ENCODE measurements around the gene ZBTB20. TPM values are rescaled to one million over a fixed set of nuclear protein-coding genes. Genes with fewer than 3 reads are reported as not detected.

ZBTB20 gene
- total and polyA plus RNA-seq, 7 donors, result under 0.01 to 113 (median 58.6) TPM

DNA sequence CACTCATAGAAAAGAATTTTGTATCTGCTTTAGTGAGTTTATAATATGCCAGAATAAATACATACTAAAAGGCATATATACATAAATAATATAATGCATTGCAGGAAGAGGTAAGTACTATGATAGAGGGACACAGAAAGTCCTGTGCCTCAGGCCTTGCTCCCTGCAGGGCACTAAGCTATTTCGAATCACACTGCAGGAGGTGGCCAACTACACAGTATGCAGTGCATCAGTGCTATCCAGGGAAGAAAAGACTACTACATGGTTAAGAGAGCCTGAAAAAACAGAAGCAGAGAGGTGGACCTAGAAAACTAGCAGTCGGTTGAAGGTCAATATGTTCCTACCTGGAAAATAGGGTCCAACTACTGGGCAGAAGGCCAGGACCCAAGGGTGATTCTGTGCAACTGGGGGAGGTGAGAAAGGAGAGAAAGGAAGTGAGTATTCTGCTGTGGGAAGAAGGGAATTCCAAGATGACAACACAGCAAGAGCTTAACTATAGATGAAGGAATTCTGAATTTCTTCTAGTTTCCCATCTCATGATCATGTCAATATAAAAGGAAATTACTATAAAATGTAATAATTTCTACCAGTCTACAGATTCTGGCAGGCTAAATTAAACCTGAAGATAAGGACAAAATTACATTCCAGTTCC, 218.0 kb downstream of the ZBTB20 start:
- intact Hi-C loops (cut with DNase I), result no loop called here
- TF ChIP-seq, protein P1, sequence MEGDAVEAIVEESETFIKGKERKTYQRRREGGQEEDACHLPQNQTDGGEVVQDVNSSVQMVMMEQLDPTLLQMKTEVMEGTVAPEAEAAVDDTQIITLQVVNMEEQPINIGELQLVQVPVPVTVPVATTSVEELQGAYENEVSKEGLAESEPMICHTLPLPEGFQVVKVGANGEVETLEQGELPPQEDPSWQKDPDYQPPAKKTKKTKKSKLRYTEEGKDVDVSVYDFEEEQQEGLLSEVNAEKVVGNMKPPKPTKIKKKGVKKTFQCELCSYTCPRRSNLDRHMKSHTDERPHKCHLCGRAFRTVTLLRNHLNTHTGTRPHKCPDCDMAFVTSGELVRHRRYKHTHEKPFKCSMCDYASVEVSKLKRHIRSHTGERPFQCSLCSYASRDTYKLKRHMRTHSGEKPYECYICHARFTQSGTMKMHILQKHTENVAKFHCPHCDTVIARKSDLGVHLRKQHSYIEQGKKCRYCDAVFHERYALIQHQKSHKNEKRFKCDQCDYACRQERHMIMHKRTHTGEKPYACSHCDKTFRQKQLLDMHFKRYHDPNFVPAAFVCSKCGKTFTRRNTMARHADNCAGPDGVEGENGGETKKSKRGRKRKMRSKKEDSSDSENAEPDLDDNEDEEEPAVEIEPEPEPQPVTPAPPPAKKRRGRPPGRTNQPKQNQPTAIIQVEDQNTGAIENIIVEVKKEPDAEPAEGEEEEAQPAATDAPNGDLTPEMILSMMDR (IDR thresholded peaks at IDR 0.05), result no peak
- no peak for TF ChIP-seq EP300 (IDR thresholded peaks at IDR 0.05)
- no peaks in the 10 kb centered on the region for H3K36me3 ChIP-seq
- no peaks in the 10 kb centered on the region for H3K4me1 ChIP-seq
- WGBS, 2 donors, result 94 to 95% methylated on average over 2 of the region's 2 CpGs
- no peak for DNase-seq
- no peaks in the 10 kb centered on the region for H3K9me3 ChIP-seq
- no peak overlapping the region for H3K27ac ChIP-seq
- H3K4me3 ChIP-seq, result no peak overlapping the region
- H3K27me3 ChIP-seq, result no peaks in the 10 kb centered on the region

DNA sequence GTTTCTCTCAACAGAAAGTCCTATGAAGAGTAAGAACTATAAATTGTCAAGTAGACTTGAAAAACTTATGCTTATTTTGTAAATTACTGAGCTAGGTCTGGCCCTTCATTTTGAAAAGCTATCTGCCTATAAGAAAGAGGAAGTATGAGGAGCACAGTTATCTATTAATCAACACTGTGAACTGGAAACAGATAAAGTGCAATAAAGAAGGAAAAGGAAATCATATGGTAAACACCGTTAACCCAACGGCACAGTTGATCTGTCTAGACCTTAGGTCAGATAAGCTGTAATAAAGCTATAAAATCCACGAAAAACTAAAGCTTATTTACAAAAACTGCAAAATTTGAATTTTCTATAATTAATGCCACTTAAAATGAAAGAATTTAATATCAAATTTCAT, 242.5 kb downstream of the ZBTB20 start:
- no peak for DNase-seq
- H3K9me3 ChIP-seq, result no peaks in the 10 kb centered on the region
- H3K36me3 ChIP-seq, result no peaks in the 10 kb centered on the region
- no peaks in the 10 kb centered on the region for H3K27me3 ChIP-seq
- intact Hi-C loops (cut with DNase I), result no loop called here
- H3K27ac ChIP-seq, result peak overlapping the region in 1 of 4 donors; percentile 78
- 18 to 40% methylated on average over 3 of the region's 3 CpGs for WGBS, 2 donors
- H3K4me3 ChIP-seq, result no peak overlapping the region
- TF ChIP-seq POLR2A (IDR thresholded peaks at IDR 0.05), result no peak
- no peak for TF ChIP-seq POLR2AphosphoS5 (IDR thresholded peaks at IDR 0.05)
- TF ChIP-seq, protein P1 (IDR thresholded peaks at IDR 0.05), result no peak
- TF ChIP-seq EP300 (IDR thresholded peaks at IDR 0.05), result no peak
- peaks cover 0 to 37% (median 21%) of the 10 kb centered on the region in 4 donors for H3K4me1 ChIP-seq

DNA sequence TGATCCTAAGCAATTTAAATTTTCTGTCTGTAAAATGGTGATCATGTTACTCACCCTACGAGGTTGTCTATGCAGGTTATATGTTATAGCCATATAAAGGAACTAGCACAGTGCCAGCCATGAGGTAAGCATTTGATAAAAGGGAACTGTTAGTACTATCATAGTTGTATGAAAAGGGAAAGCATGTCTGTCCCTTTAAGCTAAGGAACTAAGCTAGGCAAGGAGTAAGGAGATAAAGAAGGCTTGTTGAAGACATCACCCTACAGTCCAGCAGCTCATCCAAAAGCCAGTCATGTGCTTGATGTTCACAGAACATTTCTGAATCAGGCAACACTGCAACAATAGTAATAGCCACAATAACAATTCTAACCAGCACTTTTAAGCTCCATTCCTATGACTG, 243.9 kb downstream of the ZBTB20 start:
- TF ChIP-seq, protein P1 (IDR thresholded peaks at IDR 0.05), result no peak
- TF ChIP-seq EP300 (IDR thresholded peaks at IDR 0.05) (no peak), POLR2A (IDR thresholded peaks at IDR 0.05) (no peak), POLR2AphosphoS5 (IDR thresholded peaks at IDR 0.05) (no peak)
- H3K4me3 ChIP-seq, result no peak overlapping the region
- no peaks in the 10 kb centered on the region for H3K27me3 ChIP-seq
- H3K27ac ChIP-seq, result peak overlapping the region in 3 of 4 donors; percentile 39 to 78 (median 78)
- intact Hi-C loops (cut with DNase I), result no loop called here
- DNase-seq, result no peak
- WGBS, 2 donors, result 16 to 50% methylated on average over 1 of the region's 1 CpG
- no peaks in the 10 kb centered on the region for H3K36me3 ChIP-seq
- no peaks in the 10 kb centered on the region for H3K9me3 ChIP-seq
- peaks cover 0 to 46% (median 27%) of the 10 kb centered on the region in 4 donors for H3K4me1 ChIP-seq

DNA sequence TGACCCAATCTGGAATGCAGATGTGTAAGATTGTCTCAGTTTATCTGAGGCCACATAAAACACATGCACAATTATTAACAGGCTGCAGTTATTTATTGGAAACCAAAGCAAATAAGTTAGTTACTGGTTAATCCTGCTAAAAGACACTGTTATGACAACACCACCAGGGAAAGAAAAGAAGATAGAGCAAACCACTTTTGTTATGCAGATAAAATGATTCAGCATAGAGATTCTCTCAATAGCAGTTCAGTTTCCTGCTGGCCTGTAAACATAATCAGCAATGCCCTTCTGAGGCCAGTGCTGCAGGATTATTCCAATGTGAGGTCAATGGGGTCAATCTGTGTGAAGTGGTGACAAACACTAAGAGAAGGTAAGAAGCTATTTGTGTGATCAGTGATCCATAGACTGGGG, 244.4 kb downstream of the ZBTB20 start:
- Histone ChIP-seq H3K27me3 (no peaks in the 10 kb centered on the region), H3K36me3 (no peaks in the 10 kb centered on the region), H3K27ac (peak overlapping the region in 3 of 4 donors; percentile 39 to 78 (median 78)), H3K4me1 (peaks cover 0 to 46% (median 27%) of the 10 kb centered on the region in 4 donors), H3K4me3 (no peak overlapping the region), H3K9me3 (no peaks in the 10 kb centered on the region)
- intact Hi-C loops (cut with DNase I), result no loop called here
- TF ChIP-seq, protein P1 (IDR thresholded peaks at IDR 0.05), result no peak
- no peak for TF ChIP-seq POLR2AphosphoS5 (IDR thresholded peaks at IDR 0.05)
- no peak for TF ChIP-seq EP300 (IDR thresholded peaks at IDR 0.05)
- TF ChIP-seq POLR2A (IDR thresholded peaks at IDR 0.05), result no peak
- no peak for DNase-seq

DNA sequence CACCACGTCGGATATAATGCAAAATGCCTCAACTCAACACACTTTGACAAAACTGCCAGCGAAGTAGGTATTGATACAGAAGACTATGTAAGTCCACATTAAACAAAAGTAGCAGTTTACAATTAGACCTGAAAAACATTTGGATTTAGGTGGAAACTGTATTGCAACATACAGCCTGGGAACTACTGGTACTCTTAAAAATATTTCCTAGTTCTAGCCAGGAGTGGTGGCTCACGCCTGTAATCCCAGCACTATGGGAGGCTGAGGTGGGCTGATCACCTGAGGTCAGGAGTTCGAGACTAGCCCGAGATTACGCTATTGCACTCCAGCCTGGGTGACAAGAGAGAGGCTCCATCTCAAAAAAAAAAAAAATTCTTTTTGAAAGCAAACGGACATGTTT, 246.2 kb downstream of the ZBTB20 start:
- H3K36me3 ChIP-seq, result no peaks in the 10 kb centered on the region
- intact Hi-C loops (cut with DNase I), result no loop called here
- TF ChIP-seq, protein P1 (IDR thresholded peaks at IDR 0.05), result no peak
- no peak for TF ChIP-seq EP300 (IDR thresholded peaks at IDR 0.05)
- TF ChIP-seq POLR2AphosphoS5 (IDR thresholded peaks at IDR 0.05), result no peak
- DNase-seq, result no peak
- no peaks in the 10 kb centered on the region for H3K9me3 ChIP-seq
- WGBS, 2 donors, result 54 to 77% methylated on average over 8 of the region's 8 CpGs
- peak overlapping the region; percentile 59 to 78 (median 74) for H3K27ac ChIP-seq
- H3K27me3 ChIP-seq, result no peaks in the 10 kb centered on the region
- peaks cover 0 to 50% (median 27%) of the 10 kb centered on the region in 4 donors for H3K4me1 ChIP-seq
- H3K4me3 ChIP-seq, result peak overlapping the region; percentile 22 to 41 (median 37)
